IMR-90 (cell line): ENCODE data around the gene AGBL1. TPM values are rescaled to one million over a fixed set of nuclear protein-coding genes. Genes with fewer than 3 reads are reported as not detected.

ENCODE experiments used
- ATAC-seq: fragments of 200-7000 bp; cut with Tn5 transposase; 2 replicates; pipeline ENCODE4 v1.9.1; 2020; ENCODE audit warnings: low read depth, mild to moderate bottlenecking, moderate library complexity
- BruUV-seq: library from RNA; stranded (reverse); fragments of 400-500 nt; replicated peaks from 2 replicates; lab custom pipeline; 2021; lab: Mats Ljungman, UMichigan
- CTCF ChIA-PET: fragments of 300-600 bp; formaldehyde crosslinking; extraction: SDS; loops from one replicate; lab custom pipeline; 2021; ENCODE audit warnings: antibody characterized with exemption; lab: Yijun Ruan, JAX
- POLR2A ChIA-PET: fragments of 300-600 bp; sonication (Branson Sonifier 250); formaldehyde crosslinking; loops from one replicate; lab custom pipeline; 2022; ENCODE audit warnings: antibody characterized with exemption; ENCODE audit not compliant: unreplicated experiment; lab: Charles Lee
- DNase-seq: peaks from one replicate; pipeline ENCODE4 v3.0.0; 2013
- H2AFZ ChIP-seq: replicated peaks from 2 replicates; pipeline ENCODE3; 2013; ENCODE audit warnings: low read length, mild to moderate bottlenecking; ENCODE audit not compliant: poor library complexity
- H2AK5ac ChIP-seq: 2 replicates; pipeline ENCODE4 v1.6.1; 2013; ENCODE audit warnings: low read depth, low read length, inconsistent platforms
- H2AK9ac ChIP-seq: replicated peaks from 2 replicates; pipeline ENCODE3; 2013; ENCODE audit warnings: mild to moderate bottlenecking, low read depth, low read length, moderate library complexity; ENCODE audit not compliant: poor library complexity
- H2BK120ac ChIP-seq: 2 replicates; pipeline ENCODE4 v1.6.1; 2013; ENCODE audit warnings: low read depth, low read length, inconsistent platforms
- H2BK15ac ChIP-seq: 3 replicates; pipeline ENCODE4 v1.6.1; 2013; ENCODE audit warnings: low read depth, low read length, inconsistent platforms
- H2BK20ac ChIP-seq: 2 replicates; pipeline ENCODE4 v1.6.1; 2013; ENCODE audit warnings: low read depth, mild to moderate bottlenecking, inconsistent platforms, low read length, moderate library complexity
- H2BK5ac ChIP-seq: 2 replicates; pipeline ENCODE4 v1.6.1; 2013; ENCODE audit warnings: mild to moderate bottlenecking, low read depth, low read length, inconsistent platforms; ENCODE audit not compliant: poor library complexity, severe bottlenecking
- H3K14ac ChIP-seq: replicated peaks from 2 replicates; pipeline ENCODE4 v1.6.1; 2013; ENCODE audit warnings: low read depth, low read length, inconsistent platforms
- H3K18ac ChIP-seq: 2 replicates; pipeline ENCODE4 v1.6.1; 2013; ENCODE audit warnings: low read depth, low read length, control low read depth
- H3K23ac ChIP-seq: 2 replicates; pipeline ENCODE4 v1.6.1; 2013; ENCODE audit warnings: low read depth, low read length, inconsistent platforms
- H3K27ac ChIP-seq: 2 replicates; pipeline ENCODE4 v1.5.1; 2013; ENCODE audit warnings: mild to moderate bottlenecking, control low read depth, low read length; ENCODE audit not compliant: insufficient read depth
- H3K27me3 ChIP-seq: 2 replicates; pipeline ENCODE4 v1.6.1; 2013; ENCODE audit warnings: low read length; ENCODE audit not compliant: control insufficient read depth, insufficient read depth
- H3K36me3 ChIP-seq: 2 replicates; pipeline ENCODE4 v1.6.1; 2013; ENCODE audit warnings: low read length, mixed read lengths; ENCODE audit not compliant: control insufficient read depth, insufficient read depth
- H3K4ac ChIP-seq: 2 replicates; pipeline ENCODE4 v1.6.1; 2013; ENCODE audit warnings: low read depth, low read length, inconsistent platforms
- H3K4me1 ChIP-seq: 2 replicates; pipeline ENCODE4 v1.6.1; 2013; ENCODE audit warnings: low read length, mixed read lengths; ENCODE audit not compliant: control insufficient read depth, insufficient read depth
- H3K4me2 ChIP-seq: 2 replicates; pipeline ENCODE4 v1.6.1; 2013; ENCODE audit warnings: low read depth, mild to moderate bottlenecking, control low read depth, low read length, moderate library complexity
- H3K4me3 ChIP-seq: 2 replicates; pipeline ENCODE4 v1.5.1; 2013; ENCODE audit warnings: low read depth, mild to moderate bottlenecking, control low read depth, low read length, moderate library complexity; ENCODE audit not compliant: insufficient read depth
- H3K56ac ChIP-seq: 2 replicates; pipeline ENCODE4 v1.6.1; 2013; ENCODE audit warnings: low read length, inconsistent platforms; ENCODE audit not compliant: insufficient read depth; ENCODE audit errors: extremely low read depth
- H3K79me1 ChIP-seq, 2 experiments: 2 replicates each; pipeline ENCODE4 v1.6.1; 2013; ENCODE audit warnings: low read length in 2 of 2, inconsistent platforms in 1 of 2, low read depth in 1 of 2
- H3K9ac ChIP-seq: 2 replicates; pipeline ENCODE4 v1.6.1; 2013; ENCODE audit warnings: low read depth, low read length, control low read depth
- H3K9me1 ChIP-seq: 2 replicates; pipeline ENCODE4 v1.6.1; 2013; ENCODE audit warnings: low read length, inconsistent platforms; ENCODE audit not compliant: insufficient read depth
- H3K9me3 ChIP-seq: 2 replicates; pipeline ENCODE4 v1.6.1; 2013; ENCODE audit warnings: low read length; ENCODE audit not compliant: control insufficient read depth, insufficient read depth
- H4K20me1 ChIP-seq: 2 replicates; pipeline ENCODE4 v1.6.1; 2013; ENCODE audit warnings: low read length, inconsistent platforms; ENCODE audit not compliant: insufficient read depth
- H4K5ac ChIP-seq: 2 replicates; pipeline ENCODE4 v1.6.1; 2013; ENCODE audit warnings: mild to moderate bottlenecking, low read depth, low read length, control low read depth
- H4K8ac ChIP-seq, 2 experiments: 2 replicates each; pipeline ENCODE4 v1.6.1; 2013; ENCODE audit warnings: low read depth in 2 of 2, low read length in 2 of 2, control low read depth in 1 of 2, inconsistent platforms in 1 of 2
- H4K91ac ChIP-seq: 2 replicates; pipeline ENCODE4 v1.6.1; 2013; ENCODE audit warnings: low read depth, low read length, inconsistent platforms; ENCODE audit not compliant: insufficient read depth
- POLR2A ChIP-seq: IDR thresholded peaks from 2 replicates; pipeline ENCODE4 v1.6.1; 2012; ENCODE audit warnings: mild to moderate bottlenecking, low read depth, low read length
- RFX5 ChIP-seq: IDR thresholded peaks from 2 replicates; pipeline ENCODE4 v1.8.0; 2012; ENCODE audit warnings: low read depth, mild to moderate bottlenecking, low read length, moderate library complexity
- WGBS, 2 experiments: methylation state at CpG; one replicate each; pipeline versions ENCODE4 v1.1.5 to v1.1.7; 2013; ENCODE audit warnings: missing lambda C conversion rate in 2 of 2; ENCODE audit not compliant: insufficient read length in 1 of 2; ENCODE audit errors: extremely low coverage in 2 of 2; 5-methylcytosine and 5-hydroxymethylcytosine counted together
- dilution Hi-C: fragments of 300-500 bp; cut with HindIII; formaldehyde crosslinking; loops from one replicate; pipeline ENCODE4 v1.14.3; 2018; ENCODE audit warnings: low sequenced_read_pairs; ENCODE audit not compliant: unreplicated experiment
- in situ Hi-C: fragments of 300-500 bp; cut with MboI; formaldehyde crosslinking; loops from 3 replicates; pipeline ENCODE4 v1.14.3; 2019; ENCODE audit warnings: low sequenced_read_pairs, inconsistent platforms, mixed read lengths
- intact Hi-C: fragments of 100-400 bp; cut with micrococcal nuclease; formaldehyde crosslinking; loops from 2 replicates; pipeline ENCODE4 v1.10.0; 2022
- polyA plus RNA-seq, 3 experiments: library from polyadenylated mRNA; depleted of rRNA; stranded (reverse); fragments of >200 nt; gene quantifications; 2 replicates each; pipeline ENCODE4 v1.2.3, GENCODE V29; 2012; ENCODE audit warnings: low replicate concordance in 1 of 3
- total RNA-seq: library from RNA; depleted of rRNA; stranded (reverse); fragments of >200 nt; gene quantifications from 2 replicates; pipeline ENCODE4 v1.2.3, GENCODE V29; 2012

Gene AGBL1
- total and polyA plus RNA-seq, 2 of the 4 experiments (the other 2 are of a cell fraction): not detected

DNA sequence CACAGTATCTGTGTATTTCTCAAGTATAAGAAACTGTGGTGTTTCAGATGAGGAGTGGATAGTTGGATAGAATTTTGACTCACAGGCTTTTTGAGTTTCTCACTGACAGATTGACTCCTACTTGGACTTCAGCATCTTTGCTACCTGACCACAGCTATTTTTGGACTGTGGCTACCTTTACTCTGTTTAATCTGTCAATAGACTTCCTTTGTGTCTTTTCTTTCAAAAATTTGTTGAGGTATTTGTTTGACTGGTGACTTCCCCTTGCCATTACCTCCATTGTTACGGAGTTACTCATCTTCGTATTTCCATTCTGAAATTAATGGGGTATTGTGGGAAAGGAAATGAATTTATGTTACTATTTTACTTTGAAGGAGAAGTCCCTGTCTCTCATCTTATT lies 123.8 kb downstream of the AGBL1 start:
- BruUV-seq: no TSS peak
- dilution Hi-C loops: no loop called here
- Histone ChIP-seq H4K5ac (no peak overlapping the region), H4K20me1 (no peaks in the 10 kb centered on the region), H3K23ac (no peak overlapping the region), H2AK9ac (no peak overlapping the region), H3K27ac (no peak overlapping the region), H3K27me3 (no peaks in the 10 kb centered on the region), H2AFZ (no peak overlapping the region), H3K9me3 (peaks cover 6% of the 10 kb centered on the region; the same call in 1 of the 2 replicates), H3K9me1 (no peaks in the 10 kb centered on the region), H3K4ac (no peak overlapping the region), H3K14ac (no peak overlapping the region), H2BK20ac (no peak overlapping the region), H3K4me2 (no peak overlapping the region), H3K4me3 (no peak overlapping the region), H4K91ac (no peak overlapping the region), H3K4me1 (no peaks in the 10 kb centered on the region), H3K79me1 (no peaks in the 10 kb centered on the region), H3K36me3 (no peaks in the 10 kb centered on the region), H3K9ac (no peak overlapping the region), H4K8ac (no peak overlapping the region), H2AK5ac (no peak overlapping the region), H2BK15ac (no peak overlapping the region), H2BK120ac (no peak overlapping the region), H3K18ac (no peak overlapping the region), H3K56ac (no peak overlapping the region), H2BK5ac (no peak overlapping the region)
- no CpG with 5 or more reads among the region's 2 CpGs for WGBS, 2 experiments
- ATAC-seq: no peak
- TF ChIP-seq POLR2A (no peak), RFX5 (no peak)
- POLR2A ChIA-PET: no interaction called here
- CTCF ChIA-PET: no interaction called here
- intact Hi-C loops: no loop called here
- no peak for DNase-seq
- in situ Hi-C loops: no loop called here
